ENCODE results near the gene ECSCR.
"Not testable (repeated sequence)": the region's sequence is repeated elsewhere in the genome, so short reads cannot be mapped to it uniquely, and the experiment has no call there.

The ECSCR gene

DNA sequence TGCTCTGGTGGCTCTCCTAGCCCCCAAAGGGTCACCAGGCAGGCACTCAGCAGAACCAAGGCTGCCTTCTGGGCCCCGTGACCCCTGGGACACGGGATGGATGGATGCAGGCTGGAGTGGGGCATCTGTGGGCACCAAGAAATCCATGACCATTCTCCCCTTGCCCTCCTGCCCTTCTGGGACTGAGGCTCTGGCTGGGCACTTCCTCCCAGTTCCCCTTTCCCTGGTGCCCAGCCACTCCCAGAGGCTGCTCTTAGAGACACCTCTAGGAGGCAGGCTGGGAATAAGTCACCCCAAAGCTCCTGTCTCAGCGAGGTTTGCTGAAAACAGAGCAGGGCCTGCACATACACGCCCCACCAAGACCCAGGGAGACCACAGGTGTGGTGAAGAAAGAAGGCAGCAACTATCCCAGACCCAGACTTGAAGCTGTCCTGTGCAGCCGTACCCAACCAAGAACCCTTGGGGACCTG is 19.1 kb upstream of the ECSCR start:
- ChIA-PET POLR2A (interaction anchor here (1.0 kb wide), 1 partner anchor 24 kb away, joined by 3 read pairs; no protein-coding TSS in a partner anchor), CTCF (interaction anchor here (0.8 to 3.0 kb wide), 15 partner anchors 8 to 79 kb away, joined by 3 to 25 read pairs (median 4); no protein-coding TSS in a partner anchor)
- TF ChIP-seq, protein P1, sequence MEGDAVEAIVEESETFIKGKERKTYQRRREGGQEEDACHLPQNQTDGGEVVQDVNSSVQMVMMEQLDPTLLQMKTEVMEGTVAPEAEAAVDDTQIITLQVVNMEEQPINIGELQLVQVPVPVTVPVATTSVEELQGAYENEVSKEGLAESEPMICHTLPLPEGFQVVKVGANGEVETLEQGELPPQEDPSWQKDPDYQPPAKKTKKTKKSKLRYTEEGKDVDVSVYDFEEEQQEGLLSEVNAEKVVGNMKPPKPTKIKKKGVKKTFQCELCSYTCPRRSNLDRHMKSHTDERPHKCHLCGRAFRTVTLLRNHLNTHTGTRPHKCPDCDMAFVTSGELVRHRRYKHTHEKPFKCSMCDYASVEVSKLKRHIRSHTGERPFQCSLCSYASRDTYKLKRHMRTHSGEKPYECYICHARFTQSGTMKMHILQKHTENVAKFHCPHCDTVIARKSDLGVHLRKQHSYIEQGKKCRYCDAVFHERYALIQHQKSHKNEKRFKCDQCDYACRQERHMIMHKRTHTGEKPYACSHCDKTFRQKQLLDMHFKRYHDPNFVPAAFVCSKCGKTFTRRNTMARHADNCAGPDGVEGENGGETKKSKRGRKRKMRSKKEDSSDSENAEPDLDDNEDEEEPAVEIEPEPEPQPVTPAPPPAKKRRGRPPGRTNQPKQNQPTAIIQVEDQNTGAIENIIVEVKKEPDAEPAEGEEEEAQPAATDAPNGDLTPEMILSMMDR (IDR thresholded peaks at IDR 0.05; ENCODE audit: control extremely low read depth, extremely low read depth, low read depth, missing control alignments): no peak
- DNase-seq (ENCODE audit: extremely low spot score): peak; percentile 47

DNA sequence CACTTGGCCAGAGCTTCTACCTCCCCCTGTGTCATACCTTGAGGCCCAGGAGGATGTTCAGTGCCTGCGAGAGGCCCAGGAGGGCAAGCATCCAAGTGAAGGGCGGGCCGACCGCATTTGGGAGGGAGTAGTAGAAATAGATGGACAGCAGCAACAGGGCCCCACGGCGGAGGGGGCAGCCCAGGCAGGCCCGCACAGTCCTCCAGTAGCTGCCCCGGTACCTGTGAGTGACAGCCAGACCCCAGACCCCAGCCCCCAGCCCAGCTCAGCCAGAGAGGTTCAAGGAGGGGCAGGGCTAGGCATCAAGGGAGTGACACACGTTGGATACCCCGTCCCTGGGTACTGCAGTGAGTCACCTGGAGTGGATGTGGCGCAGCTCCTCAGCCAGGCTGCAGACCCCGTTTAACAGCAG is 18.6 kb upstream of the ECSCR start:
- peak; percentile 15 for DNase-seq (ENCODE audit: extremely low spot score)
- CTCF ChIA-PET: interaction anchor here (0.7 to 3.0 kb wide), 7 partner anchors 21 to 78 kb away, joined by 3 to 25 read pairs (median 4); no protein-coding TSS in a partner anchor
- POLR2A ChIA-PET: interaction anchor here (1.0 kb wide), 1 partner anchor 24 kb away, joined by 3 read pairs; no protein-coding TSS in a partner anchor
- TF ChIP-seq, protein P1 (IDR thresholded peaks at IDR 0.05; ENCODE audit: control extremely low read depth, extremely low read depth, low read depth, missing control alignments): no peak

DNA sequence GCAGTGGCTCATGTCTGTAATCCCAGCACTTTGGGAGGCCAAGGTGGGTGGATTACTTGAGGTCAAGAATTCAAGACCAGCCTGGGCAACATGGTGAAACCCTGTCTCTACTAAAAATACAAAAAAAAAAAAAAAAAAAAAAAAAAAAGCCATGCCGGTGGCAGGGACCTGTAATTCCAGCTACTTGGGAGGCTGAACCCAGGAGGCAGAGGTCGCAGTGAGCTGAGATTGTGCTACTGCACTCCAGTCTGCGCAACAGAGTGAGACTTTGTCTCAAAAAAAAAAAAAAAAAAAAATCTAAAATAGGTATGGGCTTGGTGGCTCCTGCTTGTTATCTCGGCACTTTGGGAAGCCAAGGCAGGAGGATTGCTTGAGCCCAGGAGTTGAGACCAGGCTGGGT is 17.2 kb upstream of the ECSCR start:
- DNase-seq (ENCODE audit: extremely low spot score): not testable (repeated sequence)
- ChIA-PET CTCF (interaction anchor here (1.0 to 1.5 kb wide), 3 partner anchors 20 to 154 kb away, joined by 3 read pairs; no protein-coding TSS in a partner anchor), POLR2A (interaction anchor here (0.6 to 0.7 kb wide), 2 partner anchors 43 to 181 kb away, joined by 3 to 10 read pairs; no protein-coding TSS in a partner anchor)

DNA sequence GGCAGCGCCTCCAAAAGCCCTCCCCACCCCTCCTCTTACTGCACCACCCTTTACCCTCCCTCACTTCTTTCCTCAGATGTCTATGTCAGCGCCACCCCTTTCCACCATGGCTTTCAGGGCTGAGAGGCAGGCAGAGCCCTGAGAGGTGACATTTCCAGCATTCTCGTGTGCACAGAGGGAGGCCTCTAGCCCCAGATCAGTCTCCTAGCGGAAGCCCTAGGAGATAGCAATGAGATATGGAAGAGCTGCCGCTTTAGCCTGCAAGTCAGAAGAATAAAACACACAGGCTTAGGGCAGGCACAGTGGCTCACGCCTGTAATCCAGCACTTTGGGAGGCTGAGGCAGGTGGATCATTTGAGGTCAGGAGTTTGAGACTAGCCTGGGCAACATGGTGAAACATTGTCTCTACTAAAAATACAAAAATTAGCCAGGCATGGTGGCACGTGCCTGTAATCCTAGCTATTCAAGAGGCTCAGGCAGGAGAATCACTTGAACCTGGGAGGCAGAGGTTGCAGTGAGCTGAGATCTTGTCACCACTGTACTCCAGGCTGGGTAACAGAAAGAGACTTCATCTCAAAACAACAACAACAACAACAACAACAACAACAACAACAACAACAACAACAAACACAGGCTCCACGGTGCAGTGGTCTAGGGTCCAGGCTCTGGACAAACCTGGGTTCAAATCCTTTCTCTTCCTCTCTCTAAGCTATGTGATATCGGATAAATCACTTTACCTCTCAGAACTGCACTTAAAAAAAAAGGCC is 16.3 kb upstream of the ECSCR start:
- not testable (repeated sequence) for DNase-seq (ENCODE audit: extremely low spot score)
- POLR2A ChIA-PET: interaction anchor here (0.6 to 0.7 kb wide), 3 partner anchors 42 to 207 kb away, joined by 3 to 10 read pairs (median 3); no protein-coding TSS in a partner anchor
- CTCF ChIA-PET: interaction anchor here (1.0 to 1.7 kb wide), 6 partner anchors 18 to 155 kb away, joined by 3 to 5 read pairs (median 3); partner anchors contain the start of gene DNAJC18

DNA sequence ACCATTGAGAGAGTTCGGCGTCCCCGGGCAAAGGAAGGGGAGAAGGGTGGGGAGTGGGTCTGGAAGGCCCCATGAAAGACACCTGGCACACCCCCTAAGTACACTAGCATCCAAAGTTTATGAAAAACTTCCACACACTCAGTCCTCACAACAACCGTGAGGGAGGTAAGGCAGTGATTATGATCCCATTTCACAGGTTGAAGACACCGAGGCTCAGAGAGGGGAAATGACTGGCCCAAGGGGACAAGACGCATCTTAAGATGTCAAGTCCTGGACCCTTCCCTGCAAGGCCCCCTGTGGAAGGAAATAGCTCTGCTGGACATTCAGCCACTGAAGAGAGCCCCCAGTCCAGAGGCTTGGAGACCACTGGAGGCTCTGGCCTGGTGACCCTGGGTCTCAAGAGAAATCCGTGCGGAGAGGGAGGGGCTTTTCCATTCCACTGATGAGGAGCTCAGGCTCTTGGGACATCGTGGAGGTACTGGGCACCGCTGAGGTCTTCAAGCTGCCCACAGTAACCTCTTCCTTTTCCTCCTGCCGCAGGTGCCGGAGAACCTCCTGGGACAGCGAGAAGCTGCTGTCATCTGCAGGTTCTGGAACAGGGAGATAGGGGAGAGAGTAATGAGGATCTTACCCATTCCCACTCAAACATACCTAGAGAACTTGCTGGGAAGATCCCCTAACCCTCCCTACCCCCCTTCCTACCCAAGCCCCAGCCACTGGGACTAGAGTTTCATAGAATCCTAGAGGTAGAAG is 13.5 kb upstream of the ECSCR start:
- no peak for DNase-seq (ENCODE audit: extremely low spot score)
- TF ChIP-seq, protein P1 (IDR thresholded peaks at IDR 0.05; ENCODE audit: control extremely low read depth, extremely low read depth, low read depth, missing control alignments): no peak
- ChIA-PET POLR2A (interaction anchor here (0.7 kb wide), 1 partner anchor 8 kb away, joined by 5 read pairs; no protein-coding TSS in a partner anchor), CTCF (interaction anchor here (1.1 to 1.4 kb wide), 2 partner anchors 11 to 54 kb away, joined by 3 to 4 read pairs; no protein-coding TSS in a partner anchor)

DNA sequence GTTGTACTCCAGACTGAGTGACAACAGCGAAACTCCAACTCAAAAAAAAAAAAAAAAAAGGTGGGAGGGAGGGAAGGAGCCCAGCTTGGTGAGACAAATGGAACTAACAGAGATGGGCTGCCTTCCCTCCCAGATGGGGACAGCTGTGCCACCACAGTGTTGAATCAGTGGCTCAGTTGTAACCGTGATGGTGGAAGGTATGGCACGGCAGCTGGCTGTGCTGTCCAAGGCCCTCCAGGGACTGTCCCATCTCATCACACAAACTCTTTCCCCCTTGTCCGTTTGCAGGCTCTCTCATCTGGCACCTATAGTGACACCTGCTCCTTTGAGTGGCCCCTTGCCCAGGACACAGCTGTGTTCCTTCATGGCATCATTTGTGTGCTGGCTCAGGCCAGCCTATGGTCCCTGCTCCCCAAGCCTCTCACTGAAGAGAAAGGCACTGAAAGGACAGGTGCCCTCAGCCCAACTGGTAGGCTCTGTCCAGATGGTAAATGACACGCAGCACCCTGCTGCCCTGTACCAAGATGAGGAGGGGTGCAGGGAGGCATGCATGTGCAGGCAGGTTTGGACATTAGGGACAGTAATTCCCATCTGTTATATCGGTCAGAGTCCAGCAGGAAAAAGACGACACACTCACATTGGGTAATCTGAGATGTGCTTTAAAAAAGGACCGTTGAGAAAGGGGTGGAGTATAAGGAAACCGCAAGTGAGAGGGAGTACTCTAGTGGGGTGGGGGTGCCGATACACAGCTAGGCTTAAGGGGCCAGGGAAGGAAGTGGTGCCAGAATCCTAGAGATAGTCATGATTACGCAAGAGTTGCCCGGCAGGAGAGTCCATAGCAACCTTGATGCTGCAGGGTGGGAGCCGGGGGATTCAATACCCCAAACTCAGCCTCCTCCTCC is 12.6 kb upstream of the ECSCR start:
- DNase-seq (ENCODE audit: extremely low spot score): no peak
- ChIA-PET POLR2A (no interaction called here), CTCF (interaction anchor here (1.4 to 1.6 kb wide), 2 partner anchors 10 to 16 kb away, joined by 3 read pairs; no protein-coding TSS in a partner anchor)
- TF ChIP-seq, protein P1 (IDR thresholded peaks at IDR 0.05; ENCODE audit: control extremely low read depth, extremely low read depth, low read depth, missing control alignments): no peak

Measured in GM10248 (cell line).